Neural progenitor cell (in vitro differentiated cells): ENCODE results near the gene QARS1. TPM values are rescaled to one million over a fixed set of nuclear protein-coding genes. Genes with fewer than 3 reads are reported as not detected.

Experiments
- DNase-seq: peaks from one replicate; pipeline ENCODE4 v3.0.0-alpha.2; 2016; ENCODE audit warnings: low spot score
- H2AFZ ChIP-seq: fragments of 200-600 bp; sonication (generic); replicated peaks from 2 replicates; pipeline ENCODE4 v1.6.1; 2016; ENCODE audit warnings: antibody characterized with exemption
- H3F3A ChIP-seq: fragments of 200-600 bp; sonication (generic); 2 replicates; pipeline ENCODE4 v1.6.1; 2016; ENCODE audit warnings: antibody characterized with exemption, low read depth
- H3K27ac ChIP-seq: fragments of 200-600 bp; sonication (generic); 2 replicates; pipeline ENCODE4 v1.5.1; 2016; ENCODE audit warnings: mild to moderate bottlenecking
- H3K27me3 ChIP-seq: fragments of 200-600 bp; sonication (generic); 2 replicates; pipeline ENCODE4 v1.6.1; 2016; ENCODE audit warnings: mild to moderate bottlenecking, moderate library complexity
- H3K36me3 ChIP-seq: fragments of 200-600 bp; sonication (generic); 2 replicates; pipeline ENCODE4 v1.5.1; 2016
- H3K4me1 ChIP-seq: fragments of 200-600 bp; sonication (generic); 2 replicates; pipeline ENCODE4 v1.6.1; 2016; ENCODE audit warnings: mixed run types
- H3K4me2 ChIP-seq: fragments of 200-600 bp; sonication (generic); 2 replicates; pipeline ENCODE4 v1.6.1; 2016
- H3K4me3 ChIP-seq: fragments of 200-600 bp; sonication (generic); 2 replicates; pipeline ENCODE4 v1.5.1; 2016
- H3K79me2 ChIP-seq: fragments of 200-600 bp; sonication (generic); 2 replicates; pipeline ENCODE4 v1.6.1; 2016; ENCODE audit warnings: low read depth
- H3K9ac ChIP-seq: fragments of 200-600 bp; sonication (generic); 2 replicates; pipeline ENCODE4 v1.6.1; 2016
- H3K9me3 ChIP-seq: fragments of 200-600 bp; sonication (generic); 2 replicates; pipeline ENCODE4 v1.5.1; 2016; ENCODE audit warnings: low read depth
- H4K20me1 ChIP-seq: fragments of 200-600 bp; sonication (generic); 2 replicates; pipeline ENCODE4 v1.6.1; 2016; ENCODE audit warnings: low read depth
- H3K27ac Mint-ChIP-seq: 3 replicates; pipeline ENCODE4 v1.8.0; 2021; ENCODE audit warnings: mixed read lengths
- H3K27me3 Mint-ChIP-seq: 2 replicates; pipeline ENCODE4 v1.8.0; 2022; ENCODE audit warnings: low read depth, mild to moderate bottlenecking, inconsistent platforms, moderate library complexity, mixed read lengths; ENCODE audit not compliant: insufficient read depth
- H3K36me3 Mint-ChIP-seq: 3 replicates; pipeline ENCODE4 v1.8.0; 2021; ENCODE audit warnings: mixed read lengths
- H3K4me1 Mint-ChIP-seq: 3 replicates; pipeline ENCODE4 v1.8.0; 2021; ENCODE audit warnings: mixed read lengths
- H3K4me3 Mint-ChIP-seq: 3 replicates; pipeline ENCODE4 v1.8.0; 2021; ENCODE audit warnings: mild to moderate bottlenecking, moderate library complexity, mixed read lengths
- H3K9me3 Mint-ChIP-seq: 3 replicates; pipeline ENCODE4 v1.8.0; 2020; ENCODE audit warnings: mixed read lengths
- EZH2 ChIP-seq: fragments of 200-600 bp; sonication (generic); IDR thresholded peaks from 2 replicates; pipeline ENCODE4 v1.6.1; 2017; ENCODE audit warnings: antibody characterized with exemption, mild to moderate bottlenecking, moderate library complexity
- EZH2phosphoT487 ChIP-seq: fragments of 200-600 bp; sonication (generic); IDR thresholded peaks from 2 replicates; pipeline ENCODE4 v1.6.1; 2017; ENCODE audit warnings: antibody characterized with exemption
- total RNA-seq: library from RNA; depleted of rRNA; stranded (reverse); fragments of >200 nt; gene quantifications from 2 replicates; pipeline ENCODE4 v1.2.3, GENCODE V29; 2015; ENCODE audit warnings: low replicate concordance
- TF ChIP-seq, protein P1 (sequence below): fragments of 200-600 bp; sonication (generic); IDR thresholded peaks from 2 replicates; pipeline ENCODE4 v1.5.1; 2017; ENCODE audit warnings: antibody characterized with exemption, mild to moderate bottlenecking

The QARS1 gene
- total RNA-seq, 1 donor from 2014 or later: 240 TPM

DNA sequence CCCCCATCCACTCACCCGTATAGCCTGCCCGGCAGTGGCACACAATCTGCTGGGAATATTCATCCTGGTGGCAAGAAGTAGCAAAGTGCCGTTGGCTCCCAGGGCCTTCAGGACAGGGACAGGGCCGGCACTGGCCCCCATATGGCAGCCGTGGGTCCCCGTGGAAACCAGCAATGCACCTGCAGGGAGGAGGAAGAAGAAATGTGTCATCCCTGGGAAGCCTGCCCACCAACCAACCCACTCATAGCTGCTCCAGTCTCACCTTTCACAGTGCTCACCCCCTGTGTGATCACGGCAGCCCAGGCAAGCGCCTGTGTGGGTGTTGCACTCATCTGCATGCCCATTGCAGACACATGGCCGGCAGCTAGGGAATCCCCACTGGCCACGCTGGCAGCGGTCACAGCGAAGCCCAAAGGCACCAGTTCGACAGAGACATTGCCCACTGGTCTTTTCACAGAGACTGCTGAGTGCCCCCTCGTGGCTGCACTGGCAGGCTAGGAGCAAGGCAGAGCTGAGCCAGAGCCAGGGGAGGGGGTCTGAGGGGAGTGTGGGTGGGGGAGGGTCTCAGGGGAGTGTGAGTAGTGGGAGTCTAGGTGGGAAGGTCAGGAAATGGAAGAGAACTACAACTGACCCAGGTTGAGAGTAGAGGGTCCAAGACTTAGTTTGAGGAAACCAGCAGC, 20.6 kb upstream of the QARS1 start:
- TF ChIP-seq EZH2phosphoT487: no peak
- TF ChIP-seq, protein P1, sequence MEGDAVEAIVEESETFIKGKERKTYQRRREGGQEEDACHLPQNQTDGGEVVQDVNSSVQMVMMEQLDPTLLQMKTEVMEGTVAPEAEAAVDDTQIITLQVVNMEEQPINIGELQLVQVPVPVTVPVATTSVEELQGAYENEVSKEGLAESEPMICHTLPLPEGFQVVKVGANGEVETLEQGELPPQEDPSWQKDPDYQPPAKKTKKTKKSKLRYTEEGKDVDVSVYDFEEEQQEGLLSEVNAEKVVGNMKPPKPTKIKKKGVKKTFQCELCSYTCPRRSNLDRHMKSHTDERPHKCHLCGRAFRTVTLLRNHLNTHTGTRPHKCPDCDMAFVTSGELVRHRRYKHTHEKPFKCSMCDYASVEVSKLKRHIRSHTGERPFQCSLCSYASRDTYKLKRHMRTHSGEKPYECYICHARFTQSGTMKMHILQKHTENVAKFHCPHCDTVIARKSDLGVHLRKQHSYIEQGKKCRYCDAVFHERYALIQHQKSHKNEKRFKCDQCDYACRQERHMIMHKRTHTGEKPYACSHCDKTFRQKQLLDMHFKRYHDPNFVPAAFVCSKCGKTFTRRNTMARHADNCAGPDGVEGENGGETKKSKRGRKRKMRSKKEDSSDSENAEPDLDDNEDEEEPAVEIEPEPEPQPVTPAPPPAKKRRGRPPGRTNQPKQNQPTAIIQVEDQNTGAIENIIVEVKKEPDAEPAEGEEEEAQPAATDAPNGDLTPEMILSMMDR: peak; percentile 19
- TF ChIP-seq EZH2: no peak
- H3K4me3 Mint-ChIP-seq: no peak overlapping the region
- peaks cover under 1% of the 10 kb centered on the region for H3K4me1 Mint-ChIP-seq
- no peak overlapping the region for H3K9ac ChIP-seq
- peaks cover 17% of the 10 kb centered on the region for H3F3A ChIP-seq
- H3K27me3 ChIP-seq: no peaks in the 10 kb centered on the region
- H3K4me2 ChIP-seq: no peak overlapping the region
- H3K27ac Mint-ChIP-seq: no peak overlapping the region
- no peak overlapping the region for H3K27ac ChIP-seq
- H3K4me1 ChIP-seq: no peaks in the 10 kb centered on the region
- no peak for DNase-seq
- no peak overlapping the region for H3K4me3 ChIP-seq
- peaks cover 6% of the 10 kb centered on the region for H3K36me3 Mint-ChIP-seq
- H3K9me3 ChIP-seq: no peaks in the 10 kb centered on the region
- H3K36me3 ChIP-seq: no peaks in the 10 kb centered on the region
- H3K79me2 ChIP-seq: peaks cover 1% of the 10 kb centered on the region
- H3K9me3 Mint-ChIP-seq: no peaks in the 10 kb centered on the region
- no peaks in the 10 kb centered on the region for H4K20me1 ChIP-seq
- H2AFZ ChIP-seq: no peak overlapping the region
- H3K27me3 Mint-ChIP-seq: peaks cover 2% of the 10 kb centered on the region

DNA sequence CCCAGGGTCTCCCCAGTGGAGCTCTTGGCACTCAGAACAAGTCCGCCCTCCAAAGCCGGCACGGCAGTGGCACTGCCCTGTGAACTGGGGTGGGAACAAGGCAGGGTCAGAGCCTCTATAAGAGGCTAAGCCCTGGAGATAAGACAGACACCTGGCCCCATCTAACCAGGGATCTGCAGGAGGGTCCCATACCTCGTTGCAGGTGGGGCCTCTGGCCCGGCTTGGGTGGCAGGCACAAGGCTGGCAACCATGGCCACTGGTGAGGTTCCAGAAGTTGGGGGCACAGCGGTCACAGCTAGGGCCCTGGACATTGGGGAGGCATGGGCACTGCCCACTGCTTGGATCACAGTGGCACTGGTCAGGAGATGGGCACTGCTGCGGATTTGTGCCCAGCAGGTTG, 19.6 kb upstream of the QARS1 start:
- H3K9ac ChIP-seq: no peak overlapping the region
- Mint-ChIP-seq H3K27ac (no peak overlapping the region), H3K4me1 (peaks cover 4% of the 10 kb centered on the region), H3K27me3 (peaks cover 2% of the 10 kb centered on the region), H3K36me3 (peaks cover 3% of the 10 kb centered on the region), H3K4me3 (no peak overlapping the region), H3K9me3 (no peaks in the 10 kb centered on the region)
- H3K4me1 ChIP-seq: no peaks in the 10 kb centered on the region
- no peak for TF ChIP-seq EZH2phosphoT487
- TF ChIP-seq, protein P1: no peak
- TF ChIP-seq EZH2: no peak
- no peak for DNase-seq
- H4K20me1 ChIP-seq: no peaks in the 10 kb centered on the region
- H3K79me2 ChIP-seq: peaks cover 10% of the 10 kb centered on the region
- H3F3A ChIP-seq: peaks cover 20% of the 10 kb centered on the region
- no peak overlapping the region for H3K4me2 ChIP-seq
- no peak overlapping the region for H3K4me3 ChIP-seq
- no peaks in the 10 kb centered on the region for H3K36me3 ChIP-seq
- H2AFZ ChIP-seq: no peak overlapping the region
- H3K27ac ChIP-seq: no peak overlapping the region
- H3K9me3 ChIP-seq: no peaks in the 10 kb centered on the region
- no peaks in the 10 kb centered on the region for H3K27me3 ChIP-seq

- H3K36me3 ChIP-seq: no peaks in the 10 kb centered on the region
- H3K4me2 ChIP-seq: no peak overlapping the region
- no peak for DNase-seq
- peaks cover 2% of the 10 kb centered on the region for H3K36me3 Mint-ChIP-seq
- H3K4me3 Mint-ChIP-seq: no peak overlapping the region
- H3K9ac ChIP-seq: no peak overlapping the region
- peaks cover 4% of the 10 kb centered on the region for H3K4me1 Mint-ChIP-seq
- no peaks in the 10 kb centered on the region for H3K27me3 ChIP-seq
- H2AFZ ChIP-seq: no peak overlapping the region
- H3K27me3 Mint-ChIP-seq: peaks cover 2% of the 10 kb centered on the region
- H3K4me1 ChIP-seq: no peaks in the 10 kb centered on the region
- no peaks in the 10 kb centered on the region for H4K20me1 ChIP-seq
- no peaks in the 10 kb centered on the region for H3K9me3 ChIP-seq
- no peak overlapping the region for H3K4me3 ChIP-seq
- H3K27ac ChIP-seq: no peak overlapping the region
- TF ChIP-seq EZH2: no peak
- H3F3A ChIP-seq: peaks cover 20% of the 10 kb centered on the region
- no peaks in the 10 kb centered on the region for H3K9me3 Mint-ChIP-seq
- no peak overlapping the region for H3K27ac Mint-ChIP-seq
- H3K79me2 ChIP-seq: peaks cover 16% of the 10 kb centered on the region
Measured at GRCh38 chr3:49123687-49124086, 19.1 kb upstream of the QARS1 start.

DNA sequence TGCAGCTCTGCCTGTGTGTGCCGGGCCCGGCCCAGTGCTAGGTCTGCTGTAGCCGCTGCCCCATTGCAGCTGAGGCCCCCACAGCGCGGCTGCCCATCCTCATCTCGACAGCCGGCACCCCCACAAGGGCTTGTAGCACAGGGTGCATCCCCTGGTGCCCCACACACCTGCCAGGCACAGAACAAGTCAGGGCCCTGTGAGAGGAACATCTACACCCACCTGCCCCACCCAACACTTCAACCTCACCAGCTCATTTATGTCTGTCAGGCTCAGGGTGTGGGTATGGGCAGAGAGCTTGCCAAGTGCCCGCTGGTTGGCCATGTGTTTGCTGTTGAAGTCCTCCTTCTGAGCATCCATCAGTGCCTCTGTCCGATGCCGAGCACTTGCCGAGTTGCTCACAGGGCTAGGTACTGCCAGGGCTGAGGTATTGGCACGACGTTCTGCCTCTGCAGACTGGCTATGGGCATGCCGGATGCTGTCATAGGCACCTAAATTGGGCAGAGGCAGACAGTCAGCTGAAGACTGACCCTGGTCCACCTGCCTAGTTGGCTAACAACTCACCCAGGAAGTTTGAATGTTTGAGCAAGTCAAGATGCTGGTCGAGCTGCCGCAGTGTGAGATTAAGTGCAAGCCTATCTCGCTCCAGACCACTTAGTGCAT, 18.5 kb upstream of the QARS1 start:
- Histone ChIP-seq H3K9me3 (no peaks in the 10 kb centered on the region), H3K36me3 (no peaks in the 10 kb centered on the region), H3K27me3 (no peaks in the 10 kb centered on the region), H3K79me2 (peaks cover 18% of the 10 kb centered on the region), H3K27ac (no peak overlapping the region), H3K4me3 (no peak overlapping the region), H3F3A (peaks cover 20% of the 10 kb centered on the region), H3K4me1 (no peaks in the 10 kb centered on the region), H3K4me2 (no peak overlapping the region), H3K9ac (no peak overlapping the region), H4K20me1 (no peaks in the 10 kb centered on the region), H2AFZ (no peak overlapping the region)
- DNase-seq: no peak
- no peak overlapping the region for H3K27ac Mint-ChIP-seq
- TF ChIP-seq EZH2phosphoT487: no peak
- TF ChIP-seq, protein P1: no peak
- no peak for TF ChIP-seq EZH2
- peaks cover 2% of the 10 kb centered on the region for H3K27me3 Mint-ChIP-seq
- H3K4me1 Mint-ChIP-seq: peaks cover 4% of the 10 kb centered on the region
- no peak overlapping the region for H3K4me3 Mint-ChIP-seq
- peaks cover 2% of the 10 kb centered on the region for H3K36me3 Mint-ChIP-seq
- no peaks in the 10 kb centered on the region for H3K9me3 Mint-ChIP-seq
